Panc1 (cell line): ENCODE results near the gene SEBOX. TPM values are rescaled to one million over a fixed set of nuclear protein-coding genes. Genes with fewer than 3 reads are reported as not detected.

Experiments used
- ATAC-seq: fragments of 200-7000 bp; cut with Tn5 transposase; 2 replicates; pipeline ENCODE4 v1.9.1; 2020; ENCODE audit warnings: mild to moderate bottlenecking, moderate library complexity
- BruUV-seq: library from RNA; stranded (reverse); fragments of 400-500 nt; replicated peaks from 2 replicates; lab custom pipeline; 2021; lab: Mats Ljungman, UMichigan
- CTCF ChIA-PET: fragments of 300-600 bp; sonication (Branson Sonifier 250); formaldehyde crosslinking; loops from one replicate; lab custom pipeline; 2022; ENCODE audit warnings: antibody characterized with exemption; lab: Charles Lee
- POLR2A ChIA-PET: fragments of 300-600 bp; sonication (Branson Sonifier 250); formaldehyde crosslinking; loops from one replicate; lab custom pipeline; 2022; ENCODE audit warnings: antibody characterized with exemption; lab: Charles Lee
- DNase-seq: peaks from one replicate; pipeline ENCODE4 v3.0.0-alpha.2; 2010; ENCODE audit warnings: low read depth, low spot score
- H3K27ac ChIP-seq: 2 replicates; pipeline ENCODE4 v1.5.1; 2011; ENCODE audit warnings: mild to moderate bottlenecking, low read length, inconsistent platforms
- H3K27me3 ChIP-seq: fragments of 200-500 bp; sonication (Bioruptor generic); 2 replicates; pipeline ENCODE4 v1.6.0; 2014; ENCODE audit warnings: low read length, inconsistent platforms; ENCODE audit not compliant: control insufficient read depth, insufficient read depth
- H3K36me3 ChIP-seq: fragments of 200-500 bp; sonication (Bioruptor generic); 2 replicates; pipeline ENCODE4 v1.5.1; 2014; ENCODE audit warnings: inconsistent platforms, mild to moderate bottlenecking, low read length, moderate library complexity; ENCODE audit not compliant: control insufficient read depth, insufficient read depth
- H3K4me1 ChIP-seq: 2 replicates; pipeline ENCODE4 v1.5.1; 2011; ENCODE audit warnings: inconsistent platforms, mild to moderate bottlenecking, low read length, moderate library complexity; ENCODE audit not compliant: control insufficient read depth, insufficient read depth
- H3K4me3 ChIP-seq, 2 experiments: 2 replicates each; pipeline ENCODE4 v1.5.1; 2011 to 2012; ENCODE audit warnings: low read depth in 2 of 2, low read length in 2 of 2, mild to moderate bottlenecking in 2 of 2, inconsistent platforms in 1 of 2, moderate library complexity in 1 of 2
- H3K9me3 ChIP-seq: fragments of 200-500 bp; sonication (Bioruptor generic); 2 replicates; pipeline ENCODE4 v1.5.1; 2014; ENCODE audit warnings: low read depth, mild to moderate bottlenecking, inconsistent platforms, low read length, moderate library complexity; ENCODE audit not compliant: control insufficient read depth, insufficient read depth
- CTCF ChIP-seq: fragments of 450-650 bp; IDR thresholded peaks from 2 replicates; pipeline ENCODE4 v1.5.1; 2017; ENCODE audit warnings: mild to moderate bottlenecking
- POLR2AphosphoS5 ChIP-seq: IDR thresholded peaks from 2 replicates; pipeline ENCODE4 v1.6.1; 2012; ENCODE audit warnings: mild to moderate bottlenecking, low read depth, low read length, moderate library complexity
- REST ChIP-seq, 2 experiments: IDR thresholded peaks; 2 replicates each; pipeline ENCODE4 v1.6.1; 2011 to 2012; ENCODE audit warnings: low read depth in 2 of 2, control low read depth in 1 of 2, low read length in 1 of 2, mild to moderate bottlenecking in 1 of 2, moderate library complexity in 1 of 2; ENCODE audit not compliant: insufficient read depth in 1 of 2
- SIN3A ChIP-seq: IDR thresholded peaks from 2 replicates; pipeline ENCODE4 v1.6.1; 2012; ENCODE audit warnings: low read depth, mild to moderate bottlenecking, low read length, moderate library complexity, borderline replicate concordance; ENCODE audit not compliant: insufficient read depth
- TCF7L2 ChIP-seq: IDR thresholded peaks from 2 replicates; pipeline ENCODE4 v1.6.1; 2011; ENCODE audit warnings: mild to moderate bottlenecking, low read depth, low read length, inconsistent platforms
- in situ Hi-C: cut with HindIII; loops from 2 replicates; pipeline ENCODE4 v1.10.0; 2016; ENCODE audit warnings: low sequenced_read_pairs, low pct_unique_long_range_greater_than_20kb
- intact Hi-C: fragments of 100-400 bp; cut with micrococcal nuclease; formaldehyde crosslinking; loops from one replicate; pipeline ENCODE4 v1.10.0; 2022; ENCODE audit not compliant: unreplicated experiment
- total RNA-seq: library from RNA; stranded (reverse); gene quantifications from one replicate; pipeline ENCODE4 v1.2.1, GENCODE V29; 2021; ENCODE audit not compliant: unreplicated experiment

SEBOX gene
- total RNA-seq, 1 experiment from 2014 or later: not detected

DNA sequence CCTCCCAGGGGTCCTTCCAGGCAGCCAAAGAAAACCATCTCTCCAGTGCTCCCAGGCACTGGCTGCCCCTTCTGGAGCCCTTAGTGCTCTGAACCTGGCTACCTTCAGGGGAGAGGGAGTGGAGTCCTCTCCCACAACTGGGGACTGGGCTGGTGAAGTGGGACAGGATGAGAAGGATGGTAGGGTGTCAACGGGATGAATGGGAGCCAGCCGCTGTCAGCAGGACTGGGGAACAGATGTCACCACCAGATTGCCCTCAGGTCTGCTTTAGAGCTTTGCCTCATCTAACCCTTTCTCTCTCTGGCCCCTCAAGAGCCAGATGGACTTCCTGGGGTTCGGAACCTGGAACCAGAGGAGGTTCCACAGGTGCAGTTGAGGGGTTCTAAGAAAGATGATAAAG, 488 bp upstream of the SEBOX start:
- in situ Hi-C loops (no loop called here), intact Hi-C loops (no loop called here)
- ChIA-PET POLR2A (no interaction called here), CTCF (no interaction called here)
- TF ChIP-seq POLR2AphosphoS5: no peak
- TF ChIP-seq REST (IDR thresholded peaks at IDR 0.05; ENCODE audit: insufficient read depth in 1 of 2, low read depth in 2 of 2, low read length in 1 of 2): no peak
- no peak for TF ChIP-seq TCF7L2
- no peak for TF ChIP-seq CTCF
- no peak for TF ChIP-seq SIN3A
- ATAC-seq (no peak), DNase-seq (no peak)
- Histone ChIP-seq H3K4me1 (peaks cover 10% of the 10 kb centered on the region), H3K9me3 (no peaks in the 10 kb centered on the region), H3K27ac (no peak overlapping the region), H3K36me3 (peaks cover 2% of the 10 kb centered on the region), H3K27me3 (no peaks in the 10 kb centered on the region), H3K4me3 (no peak overlapping the region)
- BruUV-seq: no TSS peak

DNA sequence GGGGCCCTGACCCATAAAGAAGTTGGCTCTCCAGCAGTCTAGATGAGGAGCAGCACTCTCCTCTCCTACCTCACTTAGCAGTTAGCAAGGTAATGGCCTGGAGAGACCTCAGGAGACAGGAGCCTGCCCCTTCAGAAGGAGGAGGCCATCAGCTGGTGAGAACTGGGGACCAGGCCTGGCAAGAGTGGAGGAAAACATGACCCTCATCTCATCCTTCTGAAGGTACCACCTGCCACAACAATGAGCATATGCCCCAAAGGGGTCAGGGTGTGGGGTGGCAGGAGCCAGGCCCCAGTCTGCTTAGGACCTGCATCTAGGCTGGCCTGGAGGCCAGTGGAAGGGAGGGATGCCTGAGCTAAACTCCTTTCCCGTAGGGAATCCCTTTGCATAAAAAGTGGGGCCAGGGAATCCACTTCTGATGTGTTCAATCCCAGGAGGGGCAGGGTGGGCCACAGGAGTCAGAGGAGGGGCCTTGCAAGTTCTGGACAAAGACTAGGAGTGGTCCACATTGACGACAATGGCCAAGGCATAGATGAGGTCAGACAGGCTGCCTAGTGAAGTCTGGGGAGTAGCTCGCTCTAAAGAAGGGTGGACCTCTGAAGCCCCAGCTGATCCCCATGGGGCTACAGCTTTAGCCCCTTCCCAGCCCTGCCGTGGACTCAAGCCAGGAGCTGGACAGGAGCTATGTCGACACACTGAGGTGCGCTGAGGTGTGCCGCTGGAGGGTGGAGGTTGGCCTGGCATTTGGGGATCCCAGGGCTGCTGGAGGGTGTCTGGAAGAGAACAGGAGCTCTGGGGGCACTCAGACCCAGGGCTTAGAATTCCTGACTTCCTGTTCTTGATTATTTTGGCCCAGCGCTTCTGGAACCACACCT, 986 bp downstream of the SEBOX start:
- no peak for ATAC-seq
- Histone ChIP-seq H3K9me3 (no peaks in the 10 kb centered on the region), H3K4me1 (no peaks in the 10 kb centered on the region), H3K36me3 (peaks cover 4% of the 10 kb centered on the region), H3K27me3 (no peaks in the 10 kb centered on the region), H3K27ac (no peak overlapping the region), H3K4me3 (no peak overlapping the region)
- intact Hi-C loops (no loop called here), in situ Hi-C loops (no loop called here)
- ChIA-PET POLR2A (no interaction called here), CTCF (no interaction called here)
- TF ChIP-seq SIN3A (no peak), REST (IDR thresholded peaks at IDR 0.05; ENCODE audit: insufficient read depth in 1 of 2, low read depth in 2 of 2, low read length in 1 of 2) (no peak), POLR2AphosphoS5 (no peak), TCF7L2 (no peak), CTCF (no peak)
- no TSS peak for BruUV-seq
- DNase-seq: no peak
